GM21619 (cell line): ENCODE data around the gene CNPY3.

ENCODE experiments used
- ATAC-seq: cut with Tn5 transposase; IDR thresholded peaks from one replicate; pipeline ENCODE4 v1.9.1; 2021; ENCODE audit not compliant: unreplicated experiment

Gene CNPY3

GRCh38 chr6:42978839-42979522, 49.7 kb downstream of the CNPY3 start, which contains the start of gene PEX6:
TSS of gene PEX6 (minus strand) at chr6:42979181. CDS start at chr6:42979150, 31 bp downstream.
- ATAC-seq = peak; percentile 88

- ATAC-seq = no peak
Observed at GRCh38 chr6:42979523-42980177, 50.4 kb downstream of the CNPY3 start.

- no peak for ATAC-seq
Observed at GRCh38 chr6:42981836-42982235, 52.6 kb downstream of the CNPY3 start.

- peak; percentile 90 for ATAC-seq
Observed at GRCh38 chr6:42984001-42984923, 55.0 kb downstream of the CNPY3 start, which contains the start of gene PPP2R5D. TSS of gene PPP2R5D (plus strand) at chr6:42984570. CDS start at chr6:42984678, 108 bp downstream.

- no peak for ATAC-seq
Observed at GRCh38 chr6:42984924-42985475, 55.7 kb downstream of the CNPY3 start.

GRCh38 chr6:42987533-42988451, 58.5 kb downstream of the CNPY3 start:
- no peak for ATAC-seq

GRCh38 chr6:42988486-42989020, 59.3 kb downstream of the CNPY3 start:
- no peak for ATAC-seq
